Epithelial cell of prostate (primary cell): ENCODE measurements around the gene ASIC4.

Source experiments
- DNase-seq: peaks from one replicate; pipeline ENCODE4 v3.0.0-alpha.2; 2011; ENCODE audit warnings: low read depth, low spot score
- H3K27ac ChIP-seq: fragments of 450-650 bp; 2 replicates; pipeline ENCODE4 v1.5.1; 2017; ENCODE audit warnings: mild to moderate bottlenecking

ASIC4 gene

GRCh38 chr2:219511547-219512325 lies 2.5 kb upstream of the ASIC4 start:
- DNase-seq, result no peak
- H3K27ac ChIP-seq, result no peak overlapping the region

GRCh38 chr2:219512524-219513216 lies 1.6 kb upstream of the ASIC4 start:
- DNase-seq, result no peak
- H3K27ac ChIP-seq, result no peak overlapping the region

GRCh38 chr2:219513787-219514186 lies 495 bp upstream of the ASIC4 start:
- no peak overlapping the region for H3K27ac ChIP-seq
- DNase-seq, result no peak

GRCh38 chr2:219514836-219515235 lies 554 bp downstream of the ASIC4 start:
- no peak for DNase-seq
- H3K27ac ChIP-seq, result no peak overlapping the region

GRCh38 chr2:219515874-219516629 lies 1.8 kb downstream of the ASIC4 start:
- no peak for DNase-seq
- H3K27ac ChIP-seq, result no peak overlapping the region

- H3K27ac ChIP-seq, result no peak overlapping the region
- no peak for DNase-seq
These were observed 2.6 kb downstream of the ASIC4 start for GRCh38 chr2:219516888-219517287.

GRCh38 chr2:219517954-219518778 lies 3.9 kb downstream of the ASIC4 start:
- no peak for DNase-seq

GRCh38 chr2:219519526-219519916 lies 5.2 kb downstream of the ASIC4 start:
- no peak for DNase-seq
- H3K27ac ChIP-seq, result no peak overlapping the region

More at GRCh38 chr2:219517954-219518778, 3.9 kb downstream of the ASIC4 start:
- no peak overlapping the region for H3K27ac ChIP-seq

- no peak overlapping the region for H3K27ac ChIP-seq
- DNase-seq, result no peak
These were observed 5.8 kb downstream of the ASIC4 start for GRCh38 chr2:219520079-219520478.

- no peak overlapping the region for H3K27ac ChIP-seq
- no peak for DNase-seq
These were observed 7.0 kb downstream of the ASIC4 start for GRCh38 chr2:219521066-219521880.

GRCh38 chr2:219522111-219523030 lies 8.1 kb downstream of the ASIC4 start:
- no peak overlapping the region for H3K27ac ChIP-seq
- DNase-seq, result no peak

GRCh38 chr2:219523031-219523671 lies 8.9 kb downstream of the ASIC4 start:
- DNase-seq, result no peak
- H3K27ac ChIP-seq, result no peak overlapping the region

GRCh38 chr2:219524817-219525216 lies 10.5 kb downstream of the ASIC4 start:
- DNase-seq, result no peak
- H3K27ac ChIP-seq, result no peak overlapping the region

- no peak overlapping the region for H3K27ac ChIP-seq
- no peak for DNase-seq
These were observed 11.4 kb downstream of the ASIC4 start for GRCh38 chr2:219525533-219526232.

GRCh38 chr2:219526320-219527075 lies 12.2 kb downstream of the ASIC4 start:
- no peak for DNase-seq
- no peak overlapping the region for H3K27ac ChIP-seq

- no peak overlapping the region for H3K27ac ChIP-seq
- no peak for DNase-seq
These were observed 12.8 kb downstream of the ASIC4 start for GRCh38 chr2:219527076-219527394.

- no peak for DNase-seq
- H3K27ac ChIP-seq, result no peak overlapping the region
These were observed 13.2 kb downstream of the ASIC4 start for GRCh38 chr2:219527472-219527871.
